GM12878 (cell line): ENCODE measurements around the gene CAVIN1. TPM values are rescaled to one million over a fixed set of nuclear protein-coding genes. Genes with fewer than 3 reads are reported as not detected.

Source experiments
- CBFB ChIP-seq: IDR thresholded peaks from 2 replicates; pipeline ENCODE4 v1.6.1; 2016; ENCODE audit warnings: antibody characterized with exemption, low read depth
- E2F4 ChIP-seq: IDR thresholded peaks from 2 replicates; pipeline ENCODE4 v1.6.1; 2012; ENCODE audit warnings: low read depth, low read length, improper control_type of control experiment
- ELK1 ChIP-seq: IDR thresholded peaks from 2 replicates; pipeline ENCODE4 v1.6.1; 2012; ENCODE audit warnings: low read depth, low read length, improper control_type of control experiment
- FOXM1 ChIP-seq: IDR thresholded peaks from 2 replicates; pipeline ENCODE4 v1.6.1; 2012; ENCODE audit warnings: low read depth, mild to moderate bottlenecking, inconsistent platforms, low read length, moderate library complexity
- HDAC6 ChIP-seq: fragments of 200-600 bp; sonication (generic); IDR thresholded peaks from one replicate; pipeline ENCODE4 v1.8.0; 2017; ENCODE audit warnings: antibody characterized with exemption; ENCODE audit not compliant: unreplicated experiment
- IRF3 ChIP-seq: fragments of 450-650 bp; IDR thresholded peaks from 2 replicates; pipeline ENCODE4 v1.6.1; 2014; ENCODE audit warnings: mild to moderate bottlenecking
- LARP7 ChIP-seq: fragments of 450-650 bp; IDR thresholded peaks from 2 replicates; pipeline ENCODE4 v1.6.1; 2017; ENCODE audit warnings: mild to moderate bottlenecking
- MTA2 ChIP-seq: fragments of 450-650 bp; IDR thresholded peaks from 2 replicates; pipeline ENCODE4 v1.6.1; 2016; ENCODE audit warnings: low read depth, mild to moderate bottlenecking, moderate library complexity
- MYB ChIP-seq: fragments of 150-350 bp; IDR thresholded peaks from 2 replicates; pipeline ENCODE4 v1.6.1; 2014; ENCODE audit warnings: mild to moderate bottlenecking, low read depth, low read length, borderline replicate concordance
- NFYB ChIP-seq: IDR thresholded peaks from 2 replicates; pipeline ENCODE4 v1.6.1; 2011; ENCODE audit warnings: low read depth, mild to moderate bottlenecking, low read length, improper control_type of control experiment, moderate library complexity; ENCODE audit not compliant: insufficient read depth
- POLR2A ChIP-seq: IDR thresholded peaks from 2 replicates; pipeline ENCODE4 v1.6.1; 2011; ENCODE audit warnings: low read depth, mild to moderate bottlenecking, low read length
- RELB ChIP-seq: fragments of 450-650 bp; IDR thresholded peaks from 2 replicates; pipeline ENCODE4 v1.6.1; 2017; ENCODE audit warnings: low read depth, mild to moderate bottlenecking, moderate library complexity
- REST ChIP-seq: IDR thresholded peaks from 2 replicates; pipeline ENCODE4 v1.6.1; 2012; ENCODE audit warnings: mild to moderate bottlenecking, low read depth, low read length
- SPI1 ChIP-seq: IDR thresholded peaks from 2 replicates; pipeline ENCODE4 v1.6.1; 2011; ENCODE audit warnings: low read depth, mild to moderate bottlenecking, low read length, moderate library complexity, borderline replicate concordance; ENCODE audit not compliant: insufficient read depth
- ZBTB11 ChIP-seq: fragments of 450-650 bp; formaldehyde crosslinking; IDR thresholded peaks from 2 replicates; pipeline ENCODE4 v1.5.0; 2022; ENCODE audit warnings: mild to moderate bottlenecking, missing genetic modification characterization
- ZNF384 ChIP-seq: IDR thresholded peaks from 2 replicates; pipeline ENCODE4 v1.6.1; 2012; ENCODE audit warnings: low read depth, mild to moderate bottlenecking, low read length, improper control_type of control experiment, borderline replicate concordance
- ZNF622 ChIP-seq: fragments of 450-650 bp; IDR thresholded peaks from 2 replicates; pipeline ENCODE4 v1.6.1; 2017; ENCODE audit warnings: mild to moderate bottlenecking, inconsistent platforms
- polyA plus RNA-seq, 11 experiments: library from polyadenylated mRNA; depleted of rRNA in 4 of 11; unstranded in 6 of 11; stranded (reverse) in 5 of 11; fragments of >200 nt; fragmentation: Nextera tagmentation in 4 of 11; fragmentation: Illumina TruSeq in 1 of 11; extraction: Ambion mirVana in 4 of 11; extraction: Trizol in 1 of 11; gene quantifications; 1 replicate in 1 of 11; 2 replicates in 10 of 11; pipeline versions ENCODE4 v1.2.1 to v1.2.3, GENCODE V29; 2011 to 2016; ENCODE audit warnings: inconsistent platforms in 2 of 11, missing spikeins in 2 of 11, low read depth in 1 of 11
- total RNA-seq, 4 experiments: library from RNA; depleted of rRNA in 3 of 4; stranded (reverse); fragments of >200 nt in 3 of 4; fragmentation: Illumina TruSeq in 1 of 4; extraction: Trizol in 1 of 4; gene quantifications; 2 replicates each; pipeline versions ENCODE4 v1.2.1 to v1.2.3, GENCODE V29; 2013 to 2021

Gene CAVIN1
- total and polyA plus RNA-seq, 10 of the 15 experiments (the other 5 are each of a cell fraction or from before 2014, with no cell fraction given) = 0.03 to 1.1 (median 0.37) TPM

GRCh38 chr17:42388381-42389134 lies 34.5 kb downstream of the CAVIN1 start, which contains the start of gene STAT3 (continued):
- TF ChIP-seq RELB (peak; percentile 75; the same call in 1 of the 2 replicates), E2F4 (peak; percentile 56; the same call in 1 of the 2 replicates), IRF3 (peak; percentile 88), POLR2A (peak; percentile 92), ELK1 (no peak; the same call in 1 of the 2 replicates), LARP7 (peak; percentile 44; the same call in 1 of the 2 replicates), REST (no peak), SPI1 (0 out of 2 replicates have a peak, but pooled peaks have one; percentile 33), CBFB (peak; percentile 76), FOXM1 (no peak; the same call in none of the 2 replicates), ZNF622 (no peak), NFYB (peak; percentile 92), MTA2 (peak; percentile 70; the same call in 1 of the 2 replicates), HDAC6 (no peak), MYB (0 out of 2 replicates have a peak, but pooled peaks have one; percentile 24), ZBTB11 (CRISPR knock-in tag) (no peak), ZNF384 (no peak)
